ENCODE measurements around the gene SH2D5.

DNA sequence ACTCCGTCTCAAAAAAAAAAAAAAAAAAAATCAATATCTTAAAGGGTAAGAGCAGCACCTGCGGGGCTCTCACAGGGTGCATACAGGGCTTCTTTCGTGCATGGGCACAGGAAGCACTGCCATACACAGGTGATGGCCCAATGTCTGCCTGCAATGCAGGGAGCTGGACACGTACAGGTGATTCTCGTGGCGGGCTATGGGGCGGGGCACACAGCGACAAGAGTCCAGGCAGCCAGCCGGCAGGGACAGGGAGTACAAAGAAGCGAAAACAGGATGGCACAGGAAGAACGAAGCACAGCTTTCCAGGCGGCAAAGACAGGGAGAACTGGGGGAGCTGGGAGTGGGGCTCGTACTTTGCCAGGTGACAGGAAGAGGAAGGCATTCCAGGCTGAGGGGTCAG lies 16.3 kb downstream of the SH2D5 start:
- TF ChIP-seq, protein P1, sequence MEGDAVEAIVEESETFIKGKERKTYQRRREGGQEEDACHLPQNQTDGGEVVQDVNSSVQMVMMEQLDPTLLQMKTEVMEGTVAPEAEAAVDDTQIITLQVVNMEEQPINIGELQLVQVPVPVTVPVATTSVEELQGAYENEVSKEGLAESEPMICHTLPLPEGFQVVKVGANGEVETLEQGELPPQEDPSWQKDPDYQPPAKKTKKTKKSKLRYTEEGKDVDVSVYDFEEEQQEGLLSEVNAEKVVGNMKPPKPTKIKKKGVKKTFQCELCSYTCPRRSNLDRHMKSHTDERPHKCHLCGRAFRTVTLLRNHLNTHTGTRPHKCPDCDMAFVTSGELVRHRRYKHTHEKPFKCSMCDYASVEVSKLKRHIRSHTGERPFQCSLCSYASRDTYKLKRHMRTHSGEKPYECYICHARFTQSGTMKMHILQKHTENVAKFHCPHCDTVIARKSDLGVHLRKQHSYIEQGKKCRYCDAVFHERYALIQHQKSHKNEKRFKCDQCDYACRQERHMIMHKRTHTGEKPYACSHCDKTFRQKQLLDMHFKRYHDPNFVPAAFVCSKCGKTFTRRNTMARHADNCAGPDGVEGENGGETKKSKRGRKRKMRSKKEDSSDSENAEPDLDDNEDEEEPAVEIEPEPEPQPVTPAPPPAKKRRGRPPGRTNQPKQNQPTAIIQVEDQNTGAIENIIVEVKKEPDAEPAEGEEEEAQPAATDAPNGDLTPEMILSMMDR (IDR thresholded peaks at IDR 0.05; ENCODE audit: borderline replicate concordance, extremely low read depth, low read length, poor library complexity, severe bottlenecking), result no peak
- no peak for TF ChIP-seq EZH2 (IDR thresholded peaks at IDR 0.05; ENCODE audit: borderline replicate concordance, low read depth, low read length, severe bottlenecking)
